GM13976 (cell line): ENCODE measurements around the gene WNK2.
"Not testable (repeated sequence)": the region's sequence is repeated elsewhere in the genome, so short reads cannot be mapped to it uniquely, and the experiment has no call there.

Experiments used
- DNase-seq: peaks from one replicate; pipeline ENCODE4 v3.0.0; 2012; ENCODE audit warnings: low spot score
- CTCF ChIP-seq: IDR thresholded peaks from 2 replicates; pipeline ENCODE4 v1.5.1; 2012; ENCODE audit warnings: borderline replicate concordance, mild to moderate bottlenecking; ENCODE audit not compliant: insufficient read depth; ENCODE audit errors: extremely low read depth, missing control alignments, control extremely low read depth
- in situ Hi-C: fragments of 300-500 bp; cut with MboI; formaldehyde crosslinking; loops from one replicate; pipeline ENCODE4 v1.12.0; 2022; ENCODE audit warnings: low sequenced_read_pairs, mixed read lengths, inconsistent platforms; ENCODE audit not compliant: unreplicated experiment

Gene WNK2

GRCh38 chr9:93325307-93326035, 141.5 kb downstream of the WNK2 start:
- DNase-seq: no peak
- no peak for TF ChIP-seq CTCF
- in situ Hi-C loops: no loop called here

GRCh38 chr9:93326056-93326455, 142.1 kb downstream of the WNK2 start:
- DNase-seq: no peak
- TF ChIP-seq CTCF: no peak

GRCh38 chr9:93326654-93327053, 142.7 kb downstream of the WNK2 start:
- DNase-seq: no peak
- TF ChIP-seq CTCF: no peak
- in situ Hi-C loops: no loop called here

More at GRCh38 chr9:93326056-93326455, 142.1 kb downstream of the WNK2 start:
- in situ Hi-C loops: no loop called here

GRCh38 chr9:93329629-93330280, 145.8 kb downstream of the WNK2 start:
- TF ChIP-seq CTCF: no peak
- no peak for DNase-seq
- in situ Hi-C loops: no loop called here

- DNase-seq: no peak
- no peak for TF ChIP-seq CTCF
- in situ Hi-C loops: no loop called here
These were observed 148.4 kb downstream of the WNK2 start for GRCh38 chr9:93332317-93332716.

GRCh38 chr9:93336720-93337119, 152.8 kb downstream of the WNK2 start:
- no peak for TF ChIP-seq CTCF
- DNase-seq: no peak
- in situ Hi-C loops: no loop called here

- in situ Hi-C loops, DNase-seq: not testable (repeated sequence)
These were observed 154.3 kb downstream of the WNK2 start for GRCh38 chr9:93338196-93338595.
